H9 (cell line): ENCODE data around the gene CRY2. TPM values are rescaled to one million over a fixed set of nuclear protein-coding genes. Genes with fewer than 3 reads are reported as not detected.

Source experiments
- DNase-seq: peaks from one replicate; pipeline ENCODE4 v3.0.0-alpha.2; 2017
- H2AFZ ChIP-seq: one replicate; pipeline ENCODE4 v1.6.1; 2013; ENCODE audit warnings: mild to moderate bottlenecking, low read length, control low read depth, moderate library complexity
- H2AK5ac ChIP-seq: 2 replicates; pipeline ENCODE4 v1.6.1; 2013; ENCODE audit warnings: low read length, control low read depth, mixed read lengths; ENCODE audit not compliant: insufficient read length
- H2BK120ac ChIP-seq: one replicate; pipeline ENCODE4 v1.6.1; 2013; ENCODE audit warnings: low read depth, mild to moderate bottlenecking, low read length, control low read depth, inconsistent platforms; ENCODE audit not compliant: poor library complexity, severe bottlenecking
- H2BK12ac ChIP-seq: 2 replicates; pipeline ENCODE4 v1.6.1; 2013; ENCODE audit warnings: low read length, control low read depth, mixed read lengths, low read depth; ENCODE audit not compliant: insufficient read length
- H2BK15ac ChIP-seq: 2 replicates; pipeline ENCODE4 v1.6.1; 2013; ENCODE audit warnings: low read depth, low read length, control low read depth
- H2BK20ac ChIP-seq: one replicate; pipeline ENCODE4 v1.6.1; 2013; ENCODE audit warnings: low read depth, mild to moderate bottlenecking, low read length, control low read depth, inconsistent platforms; ENCODE audit not compliant: poor library complexity, severe bottlenecking
- H2BK5ac ChIP-seq: 2 replicates; pipeline ENCODE4 v1.6.1; 2013; ENCODE audit warnings: low read length, control low read depth, mixed read lengths; ENCODE audit not compliant: insufficient read length
- H3K14ac ChIP-seq: 2 replicates; pipeline ENCODE4 v1.6.1; 2013; ENCODE audit warnings: low read length, control low read depth; ENCODE audit not compliant: insufficient read depth
- H3K18ac ChIP-seq: 2 replicates; pipeline ENCODE4 v1.6.1; 2013; ENCODE audit warnings: low read depth, mild to moderate bottlenecking, mixed read lengths, low read length, control low read depth; ENCODE audit not compliant: insufficient read length
- H3K23ac ChIP-seq: 2 replicates; pipeline ENCODE4 v1.6.1; 2013; ENCODE audit warnings: low read length, control low read depth, mixed read lengths, low read depth; ENCODE audit not compliant: insufficient read length
- H3K23me2 ChIP-seq: 2 replicates; pipeline ENCODE4 v1.6.1; 2013; ENCODE audit warnings: low read depth, mild to moderate bottlenecking, mixed read lengths, low read length, control low read depth; ENCODE audit not compliant: insufficient read length, poor library complexity, severe bottlenecking
- H3K27ac ChIP-seq: 2 replicates; pipeline ENCODE4 v1.5.1; 2013; ENCODE audit warnings: low read length, control low read depth, mixed read lengths, low read depth; ENCODE audit not compliant: insufficient read length
- H3K27me3 ChIP-seq: 2 replicates; pipeline ENCODE4 v1.6.1; 2013; ENCODE audit warnings: low read length, control low read depth, inconsistent platforms; ENCODE audit not compliant: insufficient read depth
- H3K4ac ChIP-seq: 2 replicates; pipeline ENCODE4 v1.6.1; 2013; ENCODE audit warnings: low read depth, mild to moderate bottlenecking, control low read depth, inconsistent platforms, low read length, moderate library complexity
- H3K4me1 ChIP-seq: 2 replicates; pipeline ENCODE4 v1.6.1; 2013; ENCODE audit warnings: low read length, control low read depth, inconsistent platforms; ENCODE audit not compliant: insufficient read depth
- H3K4me2 ChIP-seq: 2 replicates; pipeline ENCODE4 v1.6.1; 2013; ENCODE audit warnings: low read length, control low read depth, mixed read lengths; ENCODE audit not compliant: insufficient read length, insufficient read depth
- H3K56ac ChIP-seq: 2 replicates; pipeline ENCODE4 v1.6.1; 2013; ENCODE audit warnings: low read depth, mild to moderate bottlenecking, mixed read lengths, low read length, control low read depth; ENCODE audit not compliant: insufficient read length
- H3K79me1 ChIP-seq: 2 replicates; pipeline ENCODE4 v1.6.1; 2013; ENCODE audit warnings: low read depth, mild to moderate bottlenecking, moderate library complexity, low read length, control low read depth, inconsistent platforms; ENCODE audit not compliant: insufficient read depth, poor library complexity, severe bottlenecking
- H3K79me2 ChIP-seq: 2 replicates; pipeline ENCODE4 v1.6.1; 2013; ENCODE audit warnings: low read length, control low read depth, inconsistent platforms; ENCODE audit not compliant: insufficient read depth
- H3K9ac ChIP-seq: 2 replicates; pipeline ENCODE4 v1.6.1; 2013; ENCODE audit warnings: low read length, control low read depth, mixed read lengths; ENCODE audit not compliant: insufficient read length; ENCODE audit errors: extremely low read depth
- H3K9me3 ChIP-seq: one replicate; pipeline ENCODE4 v1.6.1; 2013; ENCODE audit warnings: low read depth, low read length, inconsistent platforms; ENCODE audit not compliant: control insufficient read depth
- H3T11ph ChIP-seq: one replicate; pipeline ENCODE4 v1.6.1; 2013; ENCODE audit warnings: mild to moderate bottlenecking, low read length, control low read depth, inconsistent platforms
- H4K20me1 ChIP-seq: one replicate; pipeline ENCODE4 v1.6.1; 2013; ENCODE audit not compliant: control insufficient read depth, insufficient read length, insufficient read depth
- H4K5ac ChIP-seq: 2 replicates; pipeline ENCODE4 v1.6.1; 2013; ENCODE audit warnings: low read depth, mild to moderate bottlenecking, mixed read lengths, low read length, control low read depth; ENCODE audit not compliant: insufficient read length
- H4K8ac ChIP-seq: replicated peaks from 2 replicates; pipeline ENCODE4 v1.6.1; 2013; ENCODE audit warnings: low read length, control low read depth, mixed read lengths, low read depth; ENCODE audit not compliant: insufficient read length
- H4K91ac ChIP-seq: 2 replicates; pipeline ENCODE4 v1.6.1; 2013; ENCODE audit warnings: low read depth, mild to moderate bottlenecking, moderate library complexity, mixed read lengths, low read length, control low read depth; ENCODE audit not compliant: insufficient read length
- H3K27ac Mint-ChIP-seq, 3 experiments: 2 replicates in 2 of 3; 3 replicates in 1 of 3; pipeline ENCODE4 v1.8.0; 2020 to 2021; ENCODE audit warnings: mixed read lengths in 3 of 3, mild to moderate bottlenecking in 1 of 3, moderate library complexity in 1 of 3
- H3K27me3 Mint-ChIP-seq: 2 replicates; pipeline ENCODE4 v1.8.0; 2021; ENCODE audit warnings: low read depth, mild to moderate bottlenecking, moderate library complexity, mixed read lengths
- H3K36me3 Mint-ChIP-seq, 3 experiments: 2 replicates in 2 of 3; 3 replicates in 1 of 3; pipeline ENCODE4 v1.8.0; 2020 to 2021; ENCODE audit warnings: low read depth in 3 of 3, mixed read lengths in 3 of 3; ENCODE audit not compliant: insufficient read depth in 1 of 3
- H3K4me1 Mint-ChIP-seq, 2 experiments: 2 replicates each; pipeline ENCODE4 v1.8.0; 2020; ENCODE audit warnings: mixed read lengths in 2 of 2
- H3K4me3 Mint-ChIP-seq, 2 experiments: 2 replicates in 1 of 2; 3 replicates in 1 of 2; pipeline ENCODE4 v1.8.0; 2020 to 2021; ENCODE audit warnings: mild to moderate bottlenecking in 2 of 2, mixed read lengths in 2 of 2, moderate library complexity in 1 of 2
- H3K9me3 Mint-ChIP-seq, 2 experiments: 2 replicates in 1 of 2; 3 replicates in 1 of 2; pipeline ENCODE4 v1.8.0; 2020; ENCODE audit warnings: mild to moderate bottlenecking in 2 of 2, mixed read lengths in 2 of 2, moderate library complexity in 1 of 2
- WGBS: extraction: QIAGEN DNeasy Blood & Tissue Kit; methylation state at CpG from one replicate; pipeline ENCODE4 v1.1.7; 2013; ENCODE audit warnings: missing lambda C conversion rate, low lambda C conversion rate, mixed read lengths; ENCODE audit not compliant: insufficient read length; ENCODE audit errors: extremely low coverage; 5-methylcytosine and 5-hydroxymethylcytosine counted together
- total RNA-seq: library from RNA; stranded (reverse); gene quantifications from 2 replicates; pipeline ENCODE4 v1.2.1, GENCODE V29; 2021
- TF ChIP-seq, protein P1 (sequence below): fragments of 200-600 bp; sonication (generic); conservative IDR thresholded peaks from 3 replicates; pipeline ENCODE4 v1.8.0; 2021; ENCODE audit warnings: antibody characterized with exemption, mild to moderate bottlenecking

CRY2 gene
- total RNA-seq, 1 experiment from 2014 or later = 14.4 TPM

DNA sequence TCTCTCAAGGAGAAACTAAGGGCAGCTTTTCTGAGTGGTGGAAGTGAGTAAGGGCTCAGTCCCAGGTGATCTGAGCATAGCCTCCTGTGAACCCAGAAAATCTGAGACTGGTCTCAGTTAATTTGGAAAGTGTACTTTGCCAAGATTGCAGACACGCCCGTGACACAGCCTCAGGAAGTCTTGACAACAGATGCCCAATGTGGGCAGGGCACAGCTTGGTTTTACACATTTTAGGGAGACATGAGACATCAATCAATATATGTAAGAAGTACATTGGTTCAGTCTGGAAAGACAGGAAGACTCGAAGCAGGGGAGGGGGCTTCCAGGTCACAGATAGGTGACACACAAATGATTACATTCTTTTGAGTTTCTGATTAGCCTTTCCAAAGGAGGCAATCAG, 13.5 kb upstream of the CRY2 start:
- Histone ChIP-seq H3K18ac (no peak overlapping the region), H3K4me2 (no peak overlapping the region), H4K5ac (no peak overlapping the region), H3K79me1 (no peaks in the 10 kb centered on the region), H3K56ac (no peak overlapping the region), H3K14ac (no peak overlapping the region), H2BK12ac (no peak overlapping the region), H2AFZ (no peak overlapping the region), H4K8ac (no peak overlapping the region), H3K4ac (no peak overlapping the region), H2BK5ac (no peak overlapping the region), H3K4me1 (no peaks in the 10 kb centered on the region), H3T11ph (no peak overlapping the region), H3K27ac (no peak overlapping the region), H2BK120ac (no peak overlapping the region), H3K23me2 (no peaks in the 10 kb centered on the region), H3K23ac (no peak overlapping the region), H3K79me2 (no peaks in the 10 kb centered on the region), H2AK5ac (no peak overlapping the region), H3K9ac (no peak overlapping the region), H3K9me3 (no peaks in the 10 kb centered on the region), H4K20me1 (no peaks in the 10 kb centered on the region), H2BK15ac (no peak overlapping the region), H2BK20ac (no peak overlapping the region), H3K27me3 (no peaks in the 10 kb centered on the region), H4K91ac (no peak overlapping the region)
- no CpG with 5 or more reads among the region's 3 CpGs for WGBS
- H3K9me3 Mint-ChIP-seq = no peaks in the 10 kb centered on the region; a peak in 1 of 5 replicates
- peaks cover 6% of the 10 kb centered on the region in 2 experiments for H3K4me1 Mint-ChIP-seq
- TF ChIP-seq, protein P1, sequence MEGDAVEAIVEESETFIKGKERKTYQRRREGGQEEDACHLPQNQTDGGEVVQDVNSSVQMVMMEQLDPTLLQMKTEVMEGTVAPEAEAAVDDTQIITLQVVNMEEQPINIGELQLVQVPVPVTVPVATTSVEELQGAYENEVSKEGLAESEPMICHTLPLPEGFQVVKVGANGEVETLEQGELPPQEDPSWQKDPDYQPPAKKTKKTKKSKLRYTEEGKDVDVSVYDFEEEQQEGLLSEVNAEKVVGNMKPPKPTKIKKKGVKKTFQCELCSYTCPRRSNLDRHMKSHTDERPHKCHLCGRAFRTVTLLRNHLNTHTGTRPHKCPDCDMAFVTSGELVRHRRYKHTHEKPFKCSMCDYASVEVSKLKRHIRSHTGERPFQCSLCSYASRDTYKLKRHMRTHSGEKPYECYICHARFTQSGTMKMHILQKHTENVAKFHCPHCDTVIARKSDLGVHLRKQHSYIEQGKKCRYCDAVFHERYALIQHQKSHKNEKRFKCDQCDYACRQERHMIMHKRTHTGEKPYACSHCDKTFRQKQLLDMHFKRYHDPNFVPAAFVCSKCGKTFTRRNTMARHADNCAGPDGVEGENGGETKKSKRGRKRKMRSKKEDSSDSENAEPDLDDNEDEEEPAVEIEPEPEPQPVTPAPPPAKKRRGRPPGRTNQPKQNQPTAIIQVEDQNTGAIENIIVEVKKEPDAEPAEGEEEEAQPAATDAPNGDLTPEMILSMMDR = no peak
- no peaks in the 10 kb centered on the region for H3K36me3 Mint-ChIP-seq
- peaks cover 43% of the 10 kb centered on the region for H3K27me3 Mint-ChIP-seq
- H3K4me3 Mint-ChIP-seq = no peak overlapping the region
- DNase-seq = no peak
- H3K27ac Mint-ChIP-seq = no peak overlapping the region
